IMR-90 (cell line): ENCODE results near the gene XRCC3. TPM values are rescaled to one million over a fixed set of nuclear protein-coding genes. Genes with fewer than 3 reads are reported as not detected.

Experiments used
- microRNA-seq, 2 experiments: library from miRNA; stranded (forward) in 1 of 2; unstranded in 1 of 2; fragments of 10-50 nt in 1 of 2; fragments of <30 nt in 1 of 2; gene quantifications in 1 of 2; microRNA quantifications in 1 of 2; one replicate each; pipeline versions ENCODE3 to v1.1.0; 2013 to 2020; ENCODE audit not compliant: insufficient read depth in 1 of 2, insufficient read length in 1 of 2, unreplicated experiment in 1 of 2
- polyA plus RNA-seq, 3 experiments: library from polyadenylated mRNA; depleted of rRNA; stranded (reverse); fragments of >200 nt; gene quantifications; 2 replicates each; pipeline ENCODE4 v1.2.3, GENCODE V29; 2012; ENCODE audit warnings: low replicate concordance in 1 of 3
- small RNA-seq, 5 experiments: library from RNA; depleted of rRNA; stranded (forward); fragments of <200 nt; gene quantifications; one replicate each; pipeline ENCODE3, GENCODE V24; 2012
- total RNA-seq: library from RNA; depleted of rRNA; stranded (reverse); fragments of >200 nt; gene quantifications from 2 replicates; pipeline ENCODE4 v1.2.3, GENCODE V29; 2012; rRNA removed

The XRCC3 gene
- total and polyA plus RNA-seq, 2 of the 4 experiments (the other 2 are of a cell fraction), result 8.1 to 9.5 TPM

Small RNA genes lying within 50 kb of the gene (microRNA-seq; reads per million reads assigned to microRNA genes)
- not detected for gene RF00019 (ENCODE audit: insufficient read depth, insufficient read length)

Small RNA genes lying within 50 kb of the gene (small RNA-seq; reads per million reads assigned to genes)
- 0 reads per million in 5 experiments for gene RF00019

Other genes starting within 250 kb of the XRCC3 start
- 17.7 and 31.7 TPM in 2 replicates for gene CKB, start 192.6 kb downstream of the XRCC3 start, total RNA-seq
- 82.6 and 120 TPM in 2 replicates for gene CKB, start 192.6 kb downstream of the XRCC3 start, polyA plus RNA-seq (2012; rRNA removed)
- gene TRMT61A, start 186.3 kb downstream of the XRCC3 start, total RNA-seq, result 5.7 and 6.4 TPM in 2 replicates
- gene TRMT61A, start 186.3 kb downstream of the XRCC3 start, polyA plus RNA-seq (2012; rRNA removed), result 16.2 and 20.0 TPM in 2 replicates
- 22.2 and 32.2 TPM in 2 replicates for gene BAG5, start 152.8 kb downstream of the XRCC3 start, total RNA-seq
- gene BAG5, start 152.8 kb downstream of the XRCC3 start, polyA plus RNA-seq (2012; rRNA removed), result 5.2 and 6.7 TPM in 2 replicates
- 12.2 and 20.6 TPM in 2 replicates for gene COA8, start 152.5 kb downstream of the XRCC3 start, total RNA-seq
- 18.5 and 21.1 TPM in 2 replicates for gene COA8, start 152.5 kb downstream of the XRCC3 start, polyA plus RNA-seq (2012; rRNA removed)
- gene KLC1, start 86.2 kb downstream of the XRCC3 start, total RNA-seq, result 101 and 139 TPM in 2 replicates
- 155 and 157 TPM in 2 replicates for gene KLC1, start 86.2 kb downstream of the XRCC3 start, polyA plus RNA-seq (2012; rRNA removed)
- 41.2 and 41.4 TPM in 2 replicates for gene ZFYVE21, start 359 bp upstream of the XRCC3 start, total RNA-seq
- 89.2 and 93.4 TPM in 2 replicates for gene ZFYVE21, start 359 bp upstream of the XRCC3 start, polyA plus RNA-seq (2012; rRNA removed)
- gene PPP1R13B, start 132.1 kb upstream of the XRCC3 start, total RNA-seq, result 1.6 and 2.2 TPM in 2 replicates
- gene PPP1R13B, start 132.1 kb upstream of the XRCC3 start, polyA plus RNA-seq (2012; rRNA removed), result 2.8 and 3.7 TPM in 2 replicates
- gene TDRD9, start 213.0 kb upstream of the XRCC3 start, total RNA-seq, result under 0.01 and 0.18 TPM in 2 replicates
- 0.07 and 0.09 TPM in 2 replicates for gene TDRD9, start 213.0 kb upstream of the XRCC3 start, polyA plus RNA-seq (2012; rRNA removed)
- gene RD3L, start 227.1 kb upstream of the XRCC3 start, total RNA-seq, result not detected in 2 replicates
- not detected in 2 replicates for gene RD3L, start 227.1 kb upstream of the XRCC3 start, polyA plus RNA-seq (2012; rRNA removed)